SK-N-MC (cell line): Measurements from ENCODE around the gene HOXA11.
A peak's percentile ranks its signal among the peaks of the same experiment; 100 is the strongest.

ENCODE experiments used
- DNase-seq: peaks from one replicate; pipeline ENCODE4 v3.0.0-alpha.2; 2011; ENCODE audit warnings: low read depth, low spot score
- H3K27ac ChIP-seq: fragments of 200-600 bp; sonication (generic); 2 replicates; pipeline ENCODE4 v1.5.1; 2016; ENCODE audit warnings: mixed run types
- H3K36me3 ChIP-seq: fragments of 200-600 bp; sonication (generic); 2 replicates; pipeline ENCODE4 v1.6.1; 2017; ENCODE audit warnings: antibody characterized with exemption, low read length, mixed read lengths; ENCODE audit not compliant: insufficient read depth
- H3K4me3 ChIP-seq: fragments of 200-600 bp; sonication (generic); 2 replicates; pipeline ENCODE4 v1.5.1; 2016
- H3K9ac ChIP-seq: fragments of 200-600 bp; sonication (generic); 2 replicates; pipeline ENCODE4 v1.8.0; 2017; ENCODE audit warnings: mixed run types, mixed read lengths; ENCODE audit not compliant: insufficient read length
- H3K9me3 ChIP-seq: fragments of 200-600 bp; sonication (generic); 2 replicates; pipeline ENCODE4 v1.6.1; 2017; ENCODE audit warnings: low read depth, mild to moderate bottlenecking, antibody characterized with exemption, low read length, moderate library complexity, mixed read lengths
- EZH2 ChIP-seq: fragments of 200-600 bp; sonication (generic); IDR thresholded peaks from one replicate; pipeline ENCODE4 v1.6.1; 2017; ENCODE audit warnings: antibody characterized with exemption
- FOXP2 ChIP-seq: optimal IDR thresholded peaks from 2 replicates; pipeline ENCODE3; 2011; ENCODE audit warnings: mild to moderate bottlenecking, moderate library complexity; ENCODE audit not compliant: insufficient read depth; ENCODE audit errors: extremely low read length, control extremely low read depth
- POLR2AphosphoS5 ChIP-seq: IDR thresholded peaks from 2 replicates; pipeline ENCODE4 v1.6.1; 2012; ENCODE audit warnings: mild to moderate bottlenecking, low read depth, low read length, borderline replicate concordance

Gene HOXA11

GRCh38 chr7:27179503-27180430, 5.3 kb downstream of the HOXA11 start:
- H3K36me3 ChIP-seq: no peaks in the 10 kb centered on the region
- peak overlapping the region; percentile 66 for H3K4me3 ChIP-seq
- no peaks in the 10 kb centered on the region for H3K9me3 ChIP-seq
- peak overlapping the region; percentile 50 for H3K9ac ChIP-seq
- TF ChIP-seq FOXP2 (no peak), EZH2 (no peak), POLR2AphosphoS5 (no peak)
- no peak overlapping the region for H3K27ac ChIP-seq
- DNase-seq: no peak

- H3K9ac ChIP-seq: no peak overlapping the region
- H3K4me3 ChIP-seq: peak overlapping the region; percentile 66; the same call in 1 of the 2 replicates
- H3K27ac ChIP-seq: no peak overlapping the region
- H3K36me3 ChIP-seq: no peaks in the 10 kb centered on the region
- TF ChIP-seq FOXP2: no peak
- no peak for TF ChIP-seq POLR2AphosphoS5
- TF ChIP-seq EZH2: no peak
- DNase-seq: no peak
- no peaks in the 10 kb centered on the region for H3K9me3 ChIP-seq
Observed at GRCh38 chr7:27179030-27179429, 6.0 kb downstream of the HOXA11 start.

- no peak for DNase-seq
- H3K36me3 ChIP-seq: no peaks in the 10 kb centered on the region
- no peak for TF ChIP-seq POLR2AphosphoS5
- no peak for TF ChIP-seq FOXP2
- TF ChIP-seq EZH2: no peak
- no peak overlapping the region for H3K27ac ChIP-seq
- H3K4me3 ChIP-seq: no peak overlapping the region
- H3K9me3 ChIP-seq: no peaks in the 10 kb centered on the region
- H3K9ac ChIP-seq: no peak overlapping the region
Observed at GRCh38 chr7:27178366-27178765, 6.7 kb downstream of the HOXA11 start.

- Histone ChIP-seq H3K4me3 (no peak overlapping the region), H3K9ac (no peak overlapping the region), H3K36me3 (no peaks in the 10 kb centered on the region), H3K9me3 (no peaks in the 10 kb centered on the region), H3K27ac (no peak overlapping the region)
- TF ChIP-seq FOXP2 (no peak), POLR2AphosphoS5 (no peak), EZH2 (no peak)
- DNase-seq: no peak
Observed at GRCh38 chr7:27177795-27178320, 7.2 kb downstream of the HOXA11 start.

- no peak for DNase-seq
- Histone ChIP-seq H3K4me3 (no peak overlapping the region), H3K9ac (no peak overlapping the region), H3K27ac (no peak overlapping the region), H3K9me3 (no peaks in the 10 kb centered on the region), H3K36me3 (no peaks in the 10 kb centered on the region)
- no peak for TF ChIP-seq FOXP2
- no peak for TF ChIP-seq EZH2
- no peak for TF ChIP-seq POLR2AphosphoS5
Observed at GRCh38 chr7:27176962-27177794, 7.9 kb downstream of the HOXA11 start.

GRCh38 chr7:27176524-27176845, 8.5 kb downstream of the HOXA11 start:
- H3K27ac ChIP-seq: no peak overlapping the region

DNA sequence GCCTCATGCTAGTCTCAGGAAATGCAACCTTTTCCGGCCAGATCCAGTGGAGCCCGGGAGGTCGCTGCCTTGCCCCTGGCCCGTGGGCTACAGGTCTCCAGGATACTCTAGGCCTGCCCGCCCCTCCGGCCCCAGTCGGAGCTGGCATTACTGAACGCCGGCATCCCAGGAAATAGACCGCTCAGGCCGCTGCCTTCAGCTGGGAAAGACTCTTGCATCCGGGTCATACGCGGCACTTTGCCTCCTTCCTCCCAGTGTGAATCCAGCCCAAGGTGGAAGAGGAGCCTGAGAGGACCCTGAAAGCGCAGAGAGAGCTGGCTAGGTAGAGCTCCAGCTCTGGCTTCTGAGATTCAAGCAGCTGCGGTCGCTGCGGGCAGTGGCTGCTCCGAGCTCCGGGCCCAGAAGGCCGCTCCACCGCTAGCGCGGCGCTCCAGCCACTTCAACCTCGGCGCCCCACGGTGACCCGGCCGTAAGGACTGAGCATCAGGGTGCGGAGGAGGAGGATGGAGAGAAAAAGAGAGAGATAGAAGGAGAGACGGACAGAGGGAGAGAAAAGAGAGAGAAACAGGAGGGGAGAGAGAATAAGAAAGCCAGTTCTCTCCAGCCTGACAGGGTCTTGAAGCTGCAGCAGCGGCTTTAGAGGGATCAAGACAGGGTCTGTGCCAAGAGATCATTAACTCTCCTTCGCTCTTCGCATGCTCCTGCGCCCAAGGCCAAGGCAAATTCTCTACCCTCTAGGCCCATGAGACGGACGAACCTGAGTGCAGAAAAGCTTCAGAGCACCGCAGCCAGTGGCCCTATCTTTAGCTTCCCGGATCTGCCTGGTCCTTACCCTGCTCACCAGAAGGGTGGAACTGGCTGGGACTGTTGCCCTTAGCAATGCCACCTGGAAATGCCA, 9.2 kb downstream of the HOXA11 start:
- no peak for DNase-seq
- no peaks in the 10 kb centered on the region for H3K9me3 ChIP-seq
- H3K4me3 ChIP-seq: no peak overlapping the region
- TF ChIP-seq EZH2 (no peak), POLR2AphosphoS5 (no peak), FOXP2 (no peak)
- no peak overlapping the region for H3K27ac ChIP-seq
- no peak overlapping the region for H3K9ac ChIP-seq
- no peaks in the 10 kb centered on the region for H3K36me3 ChIP-seq

More at GRCh38 chr7:27176524-27176845, 8.5 kb downstream of the HOXA11 start:
- TF ChIP-seq FOXP2: no peak
- no peak for TF ChIP-seq POLR2AphosphoS5
- TF ChIP-seq EZH2: no peak
- H3K4me3 ChIP-seq: no peak overlapping the region
- no peak overlapping the region for H3K9ac ChIP-seq
- no peaks in the 10 kb centered on the region for H3K36me3 ChIP-seq
- H3K9me3 ChIP-seq: no peaks in the 10 kb centered on the region
- DNase-seq: no peak

DNA sequence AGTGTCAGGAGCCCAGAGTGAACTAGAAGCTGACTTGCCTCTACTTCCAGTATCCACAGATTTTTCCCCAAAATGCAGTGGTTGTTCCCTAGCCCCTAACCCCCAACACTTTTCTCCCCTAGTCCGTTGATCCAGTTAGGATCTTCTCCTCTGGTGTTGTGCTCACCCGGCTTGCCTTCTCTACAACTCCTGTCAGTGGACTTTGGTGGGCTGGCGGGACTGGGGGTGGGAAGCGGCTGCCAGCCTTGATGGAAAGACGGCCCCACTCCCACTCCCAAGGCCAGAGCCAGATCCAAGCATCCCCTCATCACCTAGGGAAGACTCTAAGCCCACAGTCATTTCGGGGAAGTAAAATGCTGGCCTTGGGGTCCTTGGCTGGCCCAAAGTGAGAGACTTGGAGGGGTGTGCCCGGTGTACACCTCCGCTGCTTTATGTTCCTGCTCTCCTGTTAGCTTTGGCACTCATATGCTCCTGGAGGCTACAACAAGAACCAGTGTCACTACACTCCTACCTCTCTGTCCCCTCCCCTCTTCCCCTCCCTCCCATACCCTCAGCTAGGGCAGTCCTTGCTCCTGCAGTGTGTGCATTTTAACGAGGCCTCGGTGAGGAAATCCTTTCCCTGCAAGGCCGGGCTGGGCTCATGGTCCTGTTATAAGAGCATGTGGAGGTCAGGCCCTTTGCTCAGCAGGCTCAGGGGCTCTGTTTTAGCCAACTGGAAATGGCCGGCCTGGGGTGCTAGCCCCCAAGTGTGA, 10.0 kb downstream of the HOXA11 start:
- H3K4me3 ChIP-seq: no peak overlapping the region
- H3K9ac ChIP-seq: no peak overlapping the region
- no peaks in the 10 kb centered on the region for H3K36me3 ChIP-seq
- no peaks in the 10 kb centered on the region for H3K9me3 ChIP-seq
- TF ChIP-seq FOXP2 (no peak), POLR2AphosphoS5 (no peak), EZH2 (no peak)
- H3K27ac ChIP-seq: no peak overlapping the region
- no peak for DNase-seq
